ENCODE results near the gene ZNF691.
A peak's percentile ranks its signal among the peaks of the same experiment; 100 is the strongest.
"Not testable (repeated sequence)": the region's sequence is repeated elsewhere in the genome, so short reads cannot be mapped to it uniquely, and the experiment has no call there.

Gene ZNF691, protein sequence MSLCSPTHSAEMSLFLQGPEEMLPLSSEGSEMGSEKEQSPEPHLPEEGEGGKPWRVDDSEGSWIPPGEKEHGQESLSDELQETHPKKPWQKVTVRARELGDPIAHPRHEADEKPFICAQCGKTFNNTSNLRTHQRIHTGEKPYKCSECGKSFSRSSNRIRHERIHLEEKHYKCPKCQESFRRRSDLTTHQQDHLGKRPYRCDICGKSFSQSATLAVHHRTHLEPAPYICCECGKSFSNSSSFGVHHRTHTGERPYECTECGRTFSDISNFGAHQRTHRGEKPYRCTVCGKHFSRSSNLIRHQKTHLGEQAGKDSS

DNA sequence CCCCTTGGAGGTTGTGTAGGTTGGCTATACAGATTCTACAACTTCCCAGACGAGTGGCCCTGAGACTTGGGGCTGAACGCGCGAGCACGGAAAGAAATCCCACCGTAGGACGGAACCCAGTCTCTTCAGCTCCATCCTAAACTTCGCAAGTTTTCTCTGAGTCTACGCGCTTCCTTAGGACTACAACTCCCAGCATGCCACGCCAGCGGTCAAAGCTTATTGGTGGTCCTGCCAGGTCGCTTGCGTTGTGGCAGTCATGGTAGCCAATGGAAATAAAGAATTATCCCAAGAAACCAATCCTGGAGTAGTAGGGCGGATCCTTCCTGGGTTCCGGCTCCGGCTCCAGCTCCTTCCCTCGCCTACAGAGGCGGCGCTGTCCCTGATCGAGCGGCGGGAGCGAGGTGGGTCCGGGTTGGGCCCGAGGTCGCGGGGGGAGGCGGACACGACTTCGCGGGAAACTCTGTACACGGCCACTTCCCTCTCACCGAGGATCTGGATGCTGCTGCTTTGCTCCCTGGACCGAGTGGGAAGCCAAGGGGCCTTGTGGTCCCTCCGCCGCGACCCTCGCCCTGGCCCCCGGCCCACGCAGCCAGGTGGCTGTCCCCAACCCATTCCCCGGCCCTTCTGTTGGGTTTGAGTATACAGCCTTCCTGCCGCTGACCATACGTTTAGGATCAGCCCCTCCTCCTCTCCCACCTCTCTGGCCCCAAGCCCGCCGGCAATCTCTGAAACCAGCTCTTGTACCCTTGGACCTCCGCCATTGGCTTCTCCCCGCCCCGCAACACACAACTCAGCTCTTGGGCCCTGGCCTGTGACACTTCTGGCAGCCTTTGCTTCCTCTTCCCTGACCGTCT, at the start of gene ZNF691:
ZNF691 (plus strand) TSS at position 357 of the 854 bp plus-strand sequence. CDS start 3,046 bp downstream, outside the sequence.
- DNase-seq, result peak; percentile 82 to 95

- no peak for DNase-seq
Measured at GRCh38 chr1:42797414-42797813, 49.0 kb upstream of the ZNF691 start.

DNA sequence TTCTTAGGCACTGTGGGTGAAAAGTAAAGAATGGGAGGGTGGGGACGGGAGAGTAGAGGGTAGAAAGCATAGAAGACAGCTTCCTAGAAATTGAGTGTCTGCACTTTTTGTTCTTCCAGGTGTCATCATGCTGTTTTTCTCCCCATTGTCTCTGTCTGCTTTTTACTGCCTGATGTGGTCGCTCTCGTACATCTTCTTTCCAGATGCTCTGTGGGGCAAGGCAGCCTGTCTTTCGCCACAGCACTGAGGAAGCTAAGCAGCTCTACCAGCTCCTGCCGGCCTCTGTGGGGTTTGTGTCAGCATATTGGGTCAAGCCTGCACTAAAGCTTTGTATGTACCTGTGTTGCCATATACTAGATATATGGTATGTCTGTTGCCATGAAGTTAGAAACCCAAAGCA, 48.4 kb upstream of the ZNF691 start:
- DNase-seq, result no peak

- DNase-seq, result no peak
Measured at GRCh38 chr1:42801832-42802473, 44.5 kb upstream of the ZNF691 start.

- no peak for DNase-seq
Measured at GRCh38 chr1:42806171-42806570, 40.2 kb upstream of the ZNF691 start.

- DNase-seq, result no peak
Measured at GRCh38 chr1:42806593-42806992, 39.8 kb upstream of the ZNF691 start.

- no peak for DNase-seq
Measured at GRCh38 chr1:42807056-42807668, 39.3 kb upstream of the ZNF691 start.

GRCh38 chr1:42814815-42815214, 31.6 kb upstream of the ZNF691 start:
- DNase-seq, result not testable (repeated sequence)

GRCh38 chr1:42815941-42816584, 30.4 kb upstream of the ZNF691 start:
- no peak for DNase-seq

- DNase-seq, result peak; percentile 33 to 83
Measured at GRCh38 chr1:42816585-42817439, 29.6 kb upstream of the ZNF691 start, which contains the start of the genes ERMAP and SVBP. ERMAP (plus strand) TSS chr1:42817122; CDS start chr1:42830449, 13,327 bp downstream. SVBP (minus strand) TSS chr1:42817397; CDS start chr1:42816544, 853 bp downstream.

- DNase-seq, result no peak
Measured at GRCh38 chr1:42817440-42817767, 29.0 kb upstream of the ZNF691 start.

DNA sequence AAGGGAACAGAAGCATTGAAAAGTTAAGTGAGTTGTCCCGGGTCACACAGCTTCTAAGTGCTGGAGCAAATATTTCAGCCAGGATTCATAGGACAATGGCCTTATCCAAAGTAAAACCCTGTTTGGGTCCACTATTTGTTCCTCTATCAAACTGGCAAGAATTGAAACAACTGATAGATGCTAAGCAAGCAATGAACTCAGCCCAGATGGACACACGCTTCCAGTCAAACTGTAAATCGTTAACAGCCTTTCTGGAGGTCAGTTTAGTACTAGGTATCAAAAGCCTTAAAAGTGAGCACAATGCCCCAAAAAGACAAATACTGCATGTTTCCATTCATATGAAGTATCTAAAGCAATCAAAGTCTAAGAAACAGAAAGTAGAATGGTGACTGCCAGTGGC, 28.4 kb upstream of the ZNF691 start:
- DNase-seq, result no peak

- DNase-seq, result no peak
Measured at GRCh38 chr1:42820813-42821212, 25.6 kb upstream of the ZNF691 start.

- no peak for DNase-seq
Measured at GRCh38 chr1:42821690-42822089, 24.7 kb upstream of the ZNF691 start.

GRCh38 chr1:42822800-42823392, 23.5 kb upstream of the ZNF691 start:
- DNase-seq, result no peak

GRCh38 chr1:42824481-42825035, 21.9 kb upstream of the ZNF691 start:
- no peak for DNase-seq

GRCh38 chr1:42825036-42825851, 21.2 kb upstream of the ZNF691 start:
- DNase-seq, result no peak

- no peak for DNase-seq
Measured at GRCh38 chr1:42830631-42831030, 15.8 kb upstream of the ZNF691 start.

- no peak for DNase-seq
Measured at GRCh38 chr1:42831273-42831672, 15.1 kb upstream of the ZNF691 start.

All from SW 1271 (cell line).